ENCODE data around the gene MYO18B.

GRCh38 chr22:26038365-26038764, 296.4 kb downstream of the MYO18B start:
- TF ChIP-seq CTCF (IDR thresholded peaks at IDR 0.05) (no peak), POLR2A (IDR thresholded peaks at IDR 0.05) (no peak)

Measured in right lobe of liver (tissue), 4 donors.